SK-N-SH (cell line): ENCODE data around the gene MYCBP.

Source experiments
- GABPA ChIP-seq: IDR thresholded peaks from 2 replicates; pipeline ENCODE4 v1.4.0; 2012; ENCODE audit warnings: low read depth, mild to moderate bottlenecking
- NRF1 ChIP-seq: IDR thresholded peaks from 2 replicates; pipeline ENCODE4 v1.6.1; 2012; ENCODE audit warnings: low read depth, mild to moderate bottlenecking, low read length
- POLR2AphosphoS5 ChIP-seq: IDR thresholded peaks from 2 replicates; pipeline ENCODE4 v1.6.1; 2012; ENCODE audit warnings: low read depth, low read length
- RFX5 ChIP-seq: IDR thresholded peaks from 2 replicates; pipeline ENCODE4 v1.6.1; 2012; ENCODE audit warnings: mild to moderate bottlenecking, improper control_type of control experiment, low read length
- RXRA ChIP-seq: IDR thresholded peaks from 2 replicates; pipeline ENCODE4 v1.4.0; 2012; ENCODE audit warnings: low read depth, mild to moderate bottlenecking, borderline replicate concordance
- TAF1 ChIP-seq: IDR thresholded peaks from 2 replicates; pipeline ENCODE4 v1.6.1; 2012; ENCODE audit warnings: low read depth, mild to moderate bottlenecking, low read length, moderate library complexity, borderline replicate concordance
- TCF12 ChIP-seq: IDR thresholded peaks from 2 replicates; pipeline ENCODE4 v1.4.0; 2012
- TF ChIP-seq, protein P1 (sequence below): fragments of 200-600 bp; sonication (generic); IDR thresholded peaks from 2 replicates; pipeline ENCODE4 v1.6.1; 2017; ENCODE audit warnings: antibody characterized with exemption, mild to moderate bottlenecking, moderate library complexity
- TF ChIP-seq, protein P2 (sequence below): IDR thresholded peaks from 2 replicates; pipeline ENCODE4 v1.6.1; 2012; ENCODE audit warnings: mild to moderate bottlenecking, low read depth, low read length, moderate library complexity
- TF ChIP-seq, protein P3 (sequence below): fragments of 150-350 bp; IDR thresholded peaks from 2 replicates; pipeline ENCODE4 v1.6.1; 2017; ENCODE audit warnings: antibody characterized with exemption, low read length, low read depth, borderline replicate concordance

DNA sequence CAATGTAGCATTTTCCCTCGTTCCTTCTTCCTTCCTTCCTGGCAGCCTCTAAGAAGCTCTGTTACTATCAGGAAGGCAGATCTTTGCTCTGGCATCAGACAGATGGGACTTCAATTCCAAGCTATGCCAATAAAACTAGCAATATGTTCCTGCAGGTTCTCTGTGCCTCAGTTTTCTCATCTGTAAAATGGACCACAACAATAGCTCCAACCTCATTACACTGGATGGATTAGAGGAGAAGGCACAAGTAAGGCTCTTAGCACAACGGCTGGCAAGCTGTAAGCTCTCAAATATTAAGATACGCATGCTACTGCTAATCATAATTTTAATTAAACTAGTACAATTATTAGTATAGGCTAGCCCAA is 40.8 kb downstream of the MYCBP start:
- no peak for TF ChIP-seq POLR2AphosphoS5
- TF ChIP-seq, protein P1, sequence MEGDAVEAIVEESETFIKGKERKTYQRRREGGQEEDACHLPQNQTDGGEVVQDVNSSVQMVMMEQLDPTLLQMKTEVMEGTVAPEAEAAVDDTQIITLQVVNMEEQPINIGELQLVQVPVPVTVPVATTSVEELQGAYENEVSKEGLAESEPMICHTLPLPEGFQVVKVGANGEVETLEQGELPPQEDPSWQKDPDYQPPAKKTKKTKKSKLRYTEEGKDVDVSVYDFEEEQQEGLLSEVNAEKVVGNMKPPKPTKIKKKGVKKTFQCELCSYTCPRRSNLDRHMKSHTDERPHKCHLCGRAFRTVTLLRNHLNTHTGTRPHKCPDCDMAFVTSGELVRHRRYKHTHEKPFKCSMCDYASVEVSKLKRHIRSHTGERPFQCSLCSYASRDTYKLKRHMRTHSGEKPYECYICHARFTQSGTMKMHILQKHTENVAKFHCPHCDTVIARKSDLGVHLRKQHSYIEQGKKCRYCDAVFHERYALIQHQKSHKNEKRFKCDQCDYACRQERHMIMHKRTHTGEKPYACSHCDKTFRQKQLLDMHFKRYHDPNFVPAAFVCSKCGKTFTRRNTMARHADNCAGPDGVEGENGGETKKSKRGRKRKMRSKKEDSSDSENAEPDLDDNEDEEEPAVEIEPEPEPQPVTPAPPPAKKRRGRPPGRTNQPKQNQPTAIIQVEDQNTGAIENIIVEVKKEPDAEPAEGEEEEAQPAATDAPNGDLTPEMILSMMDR, result no peak
- TF ChIP-seq, protein P2, sequence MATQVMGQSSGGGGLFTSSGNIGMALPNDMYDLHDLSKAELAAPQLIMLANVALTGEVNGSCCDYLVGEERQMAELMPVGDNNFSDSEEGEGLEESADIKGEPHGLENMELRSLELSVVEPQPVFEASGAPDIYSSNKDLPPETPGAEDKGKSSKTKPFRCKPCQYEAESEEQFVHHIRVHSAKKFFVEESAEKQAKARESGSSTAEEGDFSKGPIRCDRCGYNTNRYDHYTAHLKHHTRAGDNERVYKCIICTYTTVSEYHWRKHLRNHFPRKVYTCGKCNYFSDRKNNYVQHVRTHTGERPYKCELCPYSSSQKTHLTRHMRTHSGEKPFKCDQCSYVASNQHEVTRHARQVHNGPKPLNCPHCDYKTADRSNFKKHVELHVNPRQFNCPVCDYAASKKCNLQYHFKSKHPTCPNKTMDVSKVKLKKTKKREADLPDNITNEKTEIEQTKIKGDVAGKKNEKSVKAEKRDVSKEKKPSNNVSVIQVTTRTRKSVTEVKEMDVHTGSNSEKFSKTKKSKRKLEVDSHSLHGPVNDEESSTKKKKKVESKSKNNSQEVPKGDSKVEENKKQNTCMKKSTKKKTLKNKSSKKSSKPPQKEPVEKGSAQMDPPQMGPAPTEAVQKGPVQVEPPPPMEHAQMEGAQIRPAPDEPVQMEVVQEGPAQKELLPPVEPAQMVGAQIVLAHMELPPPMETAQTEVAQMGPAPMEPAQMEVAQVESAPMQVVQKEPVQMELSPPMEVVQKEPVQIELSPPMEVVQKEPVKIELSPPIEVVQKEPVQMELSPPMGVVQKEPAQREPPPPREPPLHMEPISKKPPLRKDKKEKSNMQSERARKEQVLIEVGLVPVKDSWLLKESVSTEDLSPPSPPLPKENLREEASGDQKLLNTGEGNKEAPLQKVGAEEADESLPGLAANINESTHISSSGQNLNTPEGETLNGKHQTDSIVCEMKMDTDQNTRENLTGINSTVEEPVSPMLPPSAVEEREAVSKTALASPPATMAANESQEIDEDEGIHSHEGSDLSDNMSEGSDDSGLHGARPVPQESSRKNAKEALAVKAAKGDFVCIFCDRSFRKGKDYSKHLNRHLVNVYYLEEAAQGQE, result no peak
- no peak for TF ChIP-seq RFX5
- no peak for TF ChIP-seq TAF1
- TF ChIP-seq TCF12, result no peak
- no peak for TF ChIP-seq GABPA
- TF ChIP-seq RXRA, result no peak
- TF ChIP-seq, protein P3, sequence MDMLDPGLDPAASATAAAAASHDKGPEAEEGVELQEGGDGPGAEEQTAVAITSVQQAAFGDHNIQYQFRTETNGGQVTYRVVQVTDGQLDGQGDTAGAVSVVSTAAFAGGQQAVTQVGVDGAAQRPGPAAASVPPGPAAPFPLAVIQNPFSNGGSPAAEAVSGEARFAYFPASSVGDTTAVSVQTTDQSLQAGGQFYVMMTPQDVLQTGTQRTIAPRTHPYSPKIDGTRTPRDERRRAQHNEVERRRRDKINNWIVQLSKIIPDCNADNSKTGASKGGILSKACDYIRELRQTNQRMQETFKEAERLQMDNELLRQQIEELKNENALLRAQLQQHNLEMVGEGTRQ, result no peak
- TF ChIP-seq NRF1, result no peak
